ENCODE results near the gene BAHCC1.

DNA sequence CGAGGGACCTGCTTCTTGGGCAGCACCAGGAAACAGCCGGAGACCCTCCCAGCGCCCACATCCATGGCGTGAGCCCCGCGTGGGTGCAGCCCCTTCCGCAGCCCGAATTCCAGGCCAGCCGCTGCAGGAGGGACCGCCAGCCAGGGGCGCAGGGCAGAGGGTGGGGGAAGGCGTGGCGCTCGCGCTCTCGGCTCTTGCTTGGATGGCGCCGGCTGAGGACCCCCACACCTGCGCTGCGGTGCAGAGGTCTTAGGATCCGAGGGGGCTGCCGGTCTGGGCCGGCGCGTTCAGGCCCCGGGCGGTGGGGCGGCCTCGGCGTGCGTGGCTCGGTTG is 88.6 kb downstream of the BAHCC1 start:
- no peak for TF ChIP-seq POLR2AphosphoS5 (IDR thresholded peaks at IDR 0.05; ENCODE audit: low read depth, low read length)
- TF ChIP-seq POLR2A (IDR thresholded peaks at IDR 0.05; ENCODE audit: low read depth, low read length): no peak
- no peak for TF ChIP-seq TAF1 (IDR thresholded peaks at IDR 0.05; ENCODE audit: borderline replicate concordance, low read depth, low read length)

Data from GM12892 (cell line).